Motor neuron (in vitro differentiated cells): Measurements from ENCODE around the gene PTPN22. TPM values are rescaled to one million over a fixed set of nuclear protein-coding genes. Genes with fewer than 3 reads are reported as not detected.

Source experiments
- ATAC-seq, 8 experiments: fragments of 200-7000 bp; cut with Tn5 transposase; replicated peaks in 6 of 8; 2 replicates each; pipeline ENCODE4 v1.8.0; 2021; ENCODE audit warnings: mild to moderate bottlenecking in 8 of 8, moderate library complexity in 8 of 8
- H3K27ac ChIP-seq, 2 donors: fragments of 250-450 bp; sonication (Bioruptor Pico); 2 replicates each; pipeline ENCODE4 v1.9.0; 2021; ENCODE audit warnings: antibody characterized with exemption in 2 of 2, mild to moderate bottlenecking in 2 of 2, moderate library complexity in 1 of 2
- H3K4me1 ChIP-seq, 2 donors: fragments of 250-450 bp; sonication (Bioruptor Pico); replicated peaks in 1 of 2; 2 replicates each; pipeline ENCODE4 v1.6.1; 2021; ENCODE audit warnings: antibody characterized with exemption in 2 of 2, mild to moderate bottlenecking in 2 of 2, moderate library complexity in 1 of 2
- H3K4me3 ChIP-seq, 5 donors: fragments of 250-450 bp; sonication (Bioruptor Pico); 2 replicates each; pipeline ENCODE4 v1.9.0; 2021; ENCODE audit warnings: antibody characterized with exemption in 5 of 5, mild to moderate bottlenecking in 5 of 5, moderate library complexity in 4 of 5
- WGBS, 10 experiments: fragments of 450-650 bp; shearing (Covaris generic); methylation state at CpG; one replicate each; pipeline ENCODE4 v1.0.0; 2022; 5-methylcytosine and 5-hydroxymethylcytosine counted together
- in situ Hi-C, 9 experiments: fragments of 400-800 bp; cut with MboI; loops; one replicate each; pipeline ENCODE4 v1.15.0; 2021; ENCODE audit warnings: low sequenced_read_pairs in 9 of 9, low pct_unique_long_range_greater_than_20kb in 2 of 9; ENCODE audit not compliant: unreplicated experiment in 9 of 9
- total RNA-seq, 8 experiments: library from RNA; unstranded; fragments of 300-600 nt; gene quantifications; 2 replicates each; pipeline versions ENCODE4 v1.2.3 to v1.2.4, GENCODE V29; 2022

The PTPN22 gene
- total RNA-seq, 8 experiments from 2014 or later, result 0.11 to 1.0 (median 0.18) TPM; not detected in 3

DNA sequence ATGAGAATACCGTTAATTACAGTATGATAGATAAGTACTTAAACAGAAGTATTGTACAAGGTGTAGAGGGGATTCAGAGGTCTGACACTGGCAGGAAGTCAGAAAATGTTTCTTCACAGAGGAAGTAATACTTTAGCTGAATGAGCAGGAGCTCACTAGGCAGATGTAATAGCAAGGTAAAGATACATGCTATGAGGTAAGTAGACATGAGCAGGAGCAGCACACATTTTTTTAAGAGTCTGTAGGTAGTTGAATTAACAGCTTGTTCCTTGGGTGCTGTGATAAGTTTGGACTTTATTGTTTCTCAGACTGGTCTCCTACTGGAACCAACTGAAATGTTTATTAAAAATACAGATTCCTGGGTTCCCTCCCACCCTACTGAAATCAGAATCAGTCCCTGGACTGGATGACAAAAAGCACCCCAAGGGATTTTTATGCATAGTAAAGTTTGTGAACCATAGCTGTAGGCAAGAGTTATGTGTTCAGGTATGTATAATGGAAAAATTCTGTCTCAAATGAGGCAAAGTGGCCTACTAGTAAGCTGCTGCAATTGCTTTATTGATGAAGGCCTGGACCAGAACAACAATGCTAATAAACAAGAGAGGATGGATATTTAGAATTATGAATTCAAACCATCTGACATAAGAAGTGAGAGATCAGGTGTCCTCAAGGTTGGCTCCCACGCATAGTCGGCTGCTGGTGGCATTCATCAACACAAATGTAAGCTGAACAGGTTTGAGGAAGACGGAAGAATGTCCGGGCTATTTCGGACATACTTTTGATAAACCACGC, 32.2 kb upstream of the PTPN22 start:
- ATAC-seq, result no peak
- peak overlapping the region; percentile 88 to 90 for H3K27ac ChIP-seq
- in situ Hi-C loops, result loop anchor here in 1 of 9 experiments (25.0 kb wide), 1 partner anchor 91 kb away; the partner anchor contains the start of gene RSBN1
- H3K4me3 ChIP-seq, result peak overlapping the region; percentile 48 to 71 (median 58)
- H3K4me1 ChIP-seq, result peaks cover 10 to 14% of the 10 kb centered on the region in 2 donors
- 8 to 100% (median 37%) methylated on average over 1 to 7 of the region's 7 CpGs for WGBS, 10 experiments

- in situ Hi-C loops, result loop anchor here in 1 of 9 experiments (25.0 kb wide), 1 partner anchor 89 kb away; the partner anchor contains the start of gene RSBN1
- Histone ChIP-seq H3K4me3 (no peak overlapping the region), H3K27ac (no peak overlapping the region), H3K4me1 (peaks cover 9 to 12% of the 10 kb centered on the region in 2 donors)
- no peak for ATAC-seq
- 75 to 100% (median 91%) methylated on average over 1 to 3 of the region's 3 CpGs; no CpG with 5 or more reads in 1 of the 10 experiments for WGBS, 10 experiments
Observed at GRCh38 chr1:113901191-113901590, 29.7 kb upstream of the PTPN22 start.

DNA sequence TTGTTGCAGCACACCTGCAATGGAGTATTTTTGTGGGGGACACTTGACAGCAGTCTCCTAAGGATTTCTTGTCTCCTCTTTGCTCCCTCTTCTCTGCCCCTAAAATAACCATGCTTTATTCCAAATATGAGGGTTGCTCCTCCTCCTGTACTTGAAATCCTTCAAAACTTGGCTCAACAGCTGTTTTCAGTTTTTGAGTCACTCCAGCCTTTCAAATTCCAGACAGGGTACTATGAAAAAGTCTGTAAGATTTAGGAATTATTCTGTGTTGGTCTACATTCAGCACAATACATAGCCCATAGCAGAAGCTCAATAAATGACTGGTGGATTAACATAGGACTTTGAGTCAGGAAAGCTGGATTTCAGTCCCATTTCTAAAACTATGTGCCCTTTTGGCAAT, 27.6 kb upstream of the PTPN22 start:
- Histone ChIP-seq H3K4me1 (peaks cover 8% of the 10 kb centered on the region in 2 donors), H3K27ac (no peak overlapping the region), H3K4me3 (no peak overlapping the region)
- in situ Hi-C loops, result no loop called here
- ATAC-seq, result no peak

DNA sequence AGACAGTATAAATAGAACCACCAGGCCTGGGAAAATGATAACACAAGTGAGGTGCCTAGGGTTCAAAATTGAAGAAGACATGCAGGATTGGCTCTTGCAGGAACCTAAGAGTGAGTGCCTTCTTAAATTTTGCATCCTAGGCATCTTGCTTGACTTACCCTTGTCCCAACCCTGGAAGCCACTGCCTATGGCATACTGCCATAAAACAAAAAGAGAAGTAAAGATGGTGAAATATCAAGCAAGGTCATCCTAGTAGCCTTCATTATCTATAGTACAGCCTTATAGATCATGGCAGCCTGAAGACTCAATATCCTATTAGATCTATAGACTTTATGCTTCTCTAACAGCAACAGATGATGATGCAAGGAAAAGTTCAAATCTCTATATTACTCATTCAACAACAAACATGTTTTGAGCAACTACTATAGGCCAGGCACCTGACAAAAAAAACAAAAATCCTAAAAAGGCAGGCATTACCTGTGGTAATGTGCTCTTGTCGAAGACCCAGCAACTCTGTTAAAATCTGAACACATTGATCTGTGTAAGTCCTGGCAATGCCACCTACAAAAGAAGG, 26.8 kb upstream of the PTPN22 start:
- peaks cover 2 to 3% of the 10 kb centered on the region in 2 donors for H3K4me1 ChIP-seq
- ATAC-seq, result no peak
- no peak overlapping the region for H3K4me3 ChIP-seq
- in situ Hi-C loops, result no loop called here
- WGBS, 10 experiments, result 89 to 100% (median 100%) methylated on average over 1 of the region's 1 CpG; no CpG with 5 or more reads in 2 of the 10 experiments
- no peak overlapping the region for H3K27ac ChIP-seq

DNA sequence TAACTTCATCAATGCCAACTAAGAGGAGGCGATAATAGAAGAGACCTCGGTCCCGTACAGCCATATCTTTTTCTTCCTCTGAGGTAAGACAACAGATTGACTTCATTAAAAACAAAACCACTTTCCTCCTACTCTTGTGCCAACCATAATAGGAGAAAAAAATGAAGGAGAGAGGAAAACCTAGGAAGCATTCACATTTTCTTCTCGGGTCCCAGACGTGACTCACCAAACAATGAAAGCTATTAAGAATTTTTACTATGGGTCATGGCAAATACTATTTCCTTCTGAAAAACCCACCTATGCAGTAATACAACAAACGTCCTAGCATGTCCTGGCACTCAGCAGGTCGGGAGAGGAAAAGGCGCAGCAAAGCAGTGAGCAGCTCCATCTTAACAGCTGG, 24.4 kb upstream of the PTPN22 start:
- H3K4me3 ChIP-seq, result no peak overlapping the region
- H3K27ac ChIP-seq, result no peak overlapping the region
- in situ Hi-C loops, result no loop called here
- 72 to 100% (median 88%) methylated on average over 1 to 8 of the region's 8 CpGs; no CpG with 5 or more reads in 2 of the 10 experiments for WGBS, 10 experiments
- ATAC-seq, result no peak
- no peaks in the 10 kb centered on the region for H3K4me1 ChIP-seq

DNA sequence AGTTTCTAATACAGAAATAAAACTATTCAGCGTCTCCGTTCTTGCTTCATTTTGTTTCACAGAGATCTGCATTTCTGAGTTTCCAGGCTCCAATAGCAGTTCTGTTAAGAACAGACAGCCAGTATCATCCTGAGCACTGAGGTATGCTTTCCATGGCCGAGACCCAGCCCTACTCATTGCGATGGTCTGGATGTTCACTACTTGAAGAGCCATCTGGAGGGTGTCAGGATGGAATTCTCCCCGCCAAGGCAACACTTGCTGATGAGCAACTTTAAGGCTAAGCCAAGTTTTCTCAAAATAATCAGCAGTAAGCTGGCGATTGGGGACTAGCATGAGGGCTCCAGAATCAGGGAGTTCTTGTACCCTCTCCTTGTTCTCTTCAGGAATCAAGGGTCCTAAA, 23.6 kb upstream of the PTPN22 start:
- ATAC-seq, result no peak
- 67 to 100% (median 92%) methylated on average over 1 to 6 of the region's 6 CpGs; no CpG with 5 or more reads in 1 of the 10 experiments for WGBS, 10 experiments
- Histone ChIP-seq H3K27ac (no peak overlapping the region), H3K4me3 (no peak overlapping the region), H3K4me1 (no peaks in the 10 kb centered on the region)
- in situ Hi-C loops, result no loop called here

DNA sequence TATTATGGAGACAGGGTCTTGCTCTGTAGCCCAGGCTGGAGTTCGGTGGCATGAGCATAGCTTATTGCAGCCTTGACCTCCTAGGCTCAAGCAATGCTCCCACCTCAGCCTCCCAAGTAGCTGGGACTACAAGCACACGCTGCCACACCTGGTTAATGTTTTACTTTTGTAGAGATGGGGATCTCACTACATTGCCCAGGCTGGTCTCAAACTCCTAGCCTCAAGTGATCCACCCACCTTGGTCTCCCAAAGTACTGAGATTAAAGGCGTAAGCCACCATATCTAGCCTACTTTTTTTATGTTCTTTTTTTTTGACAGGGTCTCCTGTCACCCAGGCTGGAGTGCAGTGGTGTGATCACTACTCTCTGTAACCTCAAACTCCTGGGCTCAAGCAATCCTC, 21.8 kb upstream of the PTPN22 start:
- Histone ChIP-seq H3K4me3 (no peak overlapping the region), H3K27ac (no peak overlapping the region), H3K4me1 (no peaks in the 10 kb centered on the region)
- 44 to 100% (median 93%) methylated on average over 1 to 3 of the region's 3 CpGs; no CpG with 5 or more reads in 2 of the 10 experiments for WGBS, 10 experiments
- ATAC-seq, result no peak
- in situ Hi-C loops, result no loop called here

- no peaks in the 10 kb centered on the region for H3K4me1 ChIP-seq
- in situ Hi-C loops, result no loop called here
- ATAC-seq, result no peak
- no peak overlapping the region for H3K4me3 ChIP-seq
- H3K27ac ChIP-seq, result no peak overlapping the region
- 89 to 100% (median 95%) methylated on average over 1 to 11 of the region's 11 CpGs; no CpG with 5 or more reads in 2 of the 10 experiments for WGBS, 10 experiments
Observed at GRCh38 chr1:113891631-113892220, 20.2 kb upstream of the PTPN22 start.

GRCh38 chr1:113890816-113891215, 19.3 kb upstream of the PTPN22 start:
- whole genome bisulfite sequencing, 10 experiments, result 0 to 100% (median 40%) methylated on average over 1 to 2 of the region's 2 CpGs; no CpG with 5 or more reads in 2 of the 10 experiments
- Histone ChIP-seq H3K4me3 (no peak overlapping the region), H3K4me1 (no peaks in the 10 kb centered on the region), H3K27ac (no peak overlapping the region)
- no peak for ATAC-seq
- in situ Hi-C loops, result no loop called here

DNA sequence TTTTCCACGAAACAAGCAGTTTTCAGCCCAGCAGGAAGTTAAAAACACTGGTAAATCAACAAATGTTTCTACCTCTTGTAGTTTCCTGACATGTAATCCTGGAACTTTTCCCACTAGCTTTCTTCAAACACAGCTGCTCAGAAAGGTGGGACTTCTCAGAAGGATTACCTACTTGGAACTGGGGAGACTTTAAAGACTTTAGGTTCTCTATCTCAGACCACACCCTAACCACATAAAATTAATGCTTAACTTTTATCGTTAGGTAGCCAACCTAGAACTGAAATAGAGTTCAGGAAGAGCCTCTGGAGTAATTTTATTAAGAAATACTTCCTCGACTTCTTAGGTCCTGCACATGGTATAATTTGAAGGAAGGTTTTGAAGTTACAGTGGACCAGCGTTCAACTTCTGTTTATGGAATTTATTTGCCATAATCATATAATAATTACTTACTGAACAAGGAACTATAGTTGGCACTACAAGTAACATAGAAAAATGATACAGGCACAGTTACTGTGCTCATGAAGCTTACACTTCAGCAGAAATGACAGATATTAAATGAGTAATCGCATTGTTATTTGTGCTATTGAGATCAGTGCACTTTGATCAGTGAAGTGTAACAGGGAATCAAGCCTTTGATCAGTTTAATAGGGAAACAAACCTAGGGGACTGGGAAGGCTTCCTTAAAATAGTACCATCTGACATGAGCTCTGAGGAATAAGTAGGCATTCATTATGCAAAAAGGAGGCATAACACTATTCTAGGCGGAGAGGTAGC, 16.1 kb upstream of the PTPN22 start, which contains the start of gene BCL2L15:
Gene BCL2L15, minus strand, starts transcription at position 180 of the 774 bp plus-strand sequence. CDS start 206 bp downstream, outside the sequence.
- no peak within 1 kb of the TSS for H3K4me3 ChIP-seq
- WGBS, 10 experiments, result 51 to 92% (median 68%) methylated on average over 1 to 6 of the region's 6 CpGs
- ATAC-seq, result peak in 1 of 8 experiments; percentile 25
- no peaks in the 10 kb centered on the region for H3K4me1 ChIP-seq
- in situ Hi-C loops, result no loop called here
- H3K27ac ChIP-seq, result no peak within 1 kb of the TSS

- Histone ChIP-seq H3K4me1 (no peaks in the 10 kb centered on the region), H3K27ac (no peak overlapping the region), H3K4me3 (no peak overlapping the region)
- in situ Hi-C loops, result no loop called here
- ATAC-seq, result no peak
- WGBS, 10 experiments, result 43 to 100% (median 92%) methylated on average over 1 to 17 of the region's 17 CpGs
Observed at GRCh38 chr1:113886417-113887401, 15.2 kb upstream of the PTPN22 start.

- in situ Hi-C loops, result no loop called here
- no peak for ATAC-seq
Observed at GRCh38 chr1:113881661-113882060, 10.1 kb upstream of the PTPN22 start.

More at GRCh38 chr1:113881661-113882060, 10.1 kb upstream of the PTPN22 start:
- Histone ChIP-seq H3K4me3 (no peak overlapping the region), H3K4me1 (no peaks in the 10 kb centered on the region), H3K27ac (no peak overlapping the region)
- 50 to 100% (median 93%) methylated on average over 1 to 2 of the region's 2 CpGs; no CpG with 5 or more reads in 2 of the 10 experiments for WGBS, 10 experiments
